ENCODE measurements around the gene CWC25.

- TF ChIP-seq CTCF (IDR thresholded peaks at IDR 0.05; ENCODE audit: borderline replicate concordance, extremely low read depth, low read length, poor library complexity, severe bottlenecking) (no peak), EZH2 (IDR thresholded peaks at IDR 0.05; ENCODE audit: borderline replicate concordance, low read depth, low read length, severe bottlenecking) (no peak)
Measured at GRCh38 chr17:38751808-38752307, 73.3 kb downstream of the CWC25 start.
